RWPE2 (cell line): ENCODE data around the gene UEVLD.

Source experiments
- ATAC-seq: fragments of 200-7000 bp; cut with Tn5 transposase; 3 replicates; pipeline ENCODE4 v1.9.1; 2021; ENCODE audit warnings: low read depth
- DNase-seq: peaks from one replicate; pipeline ENCODE4 v3.0.0-alpha.2; 2020; ENCODE audit warnings: low spot score
- H3K27ac ChIP-seq: fragments of 450-650 bp; 2 replicates; pipeline ENCODE4 v1.5.1; 2017; ENCODE audit warnings: mild to moderate bottlenecking; ENCODE audit not compliant: poor library complexity, severe bottlenecking
- H3K27me3 ChIP-seq: fragments of 250-450 bp; sonication (Bioruptor Pico); 2 replicates; pipeline ENCODE4 v1.5.1; 2021; ENCODE audit warnings: mild to moderate bottlenecking, moderate library complexity; ENCODE audit not compliant: insufficient read depth, poor library complexity, severe bottlenecking
- H3K36me3 ChIP-seq: fragments of 250-450 bp; sonication (Bioruptor Pico); 2 replicates; pipeline ENCODE4 v1.5.1; 2020; ENCODE audit warnings: low read depth, mild to moderate bottlenecking, moderate library complexity
- H3K4me1 ChIP-seq: fragments of 250-450 bp; sonication (Bioruptor Pico); 2 replicates; pipeline ENCODE4 v1.5.1; 2021; ENCODE audit warnings: mild to moderate bottlenecking, moderate library complexity; ENCODE audit not compliant: insufficient read depth, poor library complexity, severe bottlenecking
- H3K4me3 ChIP-seq: fragments of 250-450 bp; sonication (Bioruptor Pico); 2 replicates; pipeline ENCODE4 v1.5.1; 2021; ENCODE audit warnings: mild to moderate bottlenecking, moderate library complexity; ENCODE audit not compliant: severe bottlenecking
- H3K9me3 ChIP-seq: fragments of 250-450 bp; sonication (Bioruptor Pico); 2 replicates; pipeline ENCODE4 v1.5.1; 2021; ENCODE audit warnings: mild to moderate bottlenecking, moderate library complexity; ENCODE audit not compliant: severe bottlenecking
- TF ChIP-seq, protein P1 (sequence below): fragments of 450-650 bp; IDR thresholded peaks from one replicate; pipeline ENCODE4 v1.5.1; 2017; ENCODE audit warnings: mild to moderate bottlenecking, moderate library complexity; ENCODE audit not compliant: poor library complexity, severe bottlenecking

The UEVLD gene

GRCh38 chr11:18540207-18541009, 48.1 kb downstream of the UEVLD start:
- Histone ChIP-seq H3K36me3 (peaks cover 50% of the 10 kb centered on the region), H3K9me3 (no peaks in the 10 kb centered on the region), H3K27me3 (no peaks in the 10 kb centered on the region), H3K4me1 (no peaks in the 10 kb centered on the region), H3K4me3 (no peak overlapping the region), H3K27ac (no peak overlapping the region)
- TF ChIP-seq, protein P1, sequence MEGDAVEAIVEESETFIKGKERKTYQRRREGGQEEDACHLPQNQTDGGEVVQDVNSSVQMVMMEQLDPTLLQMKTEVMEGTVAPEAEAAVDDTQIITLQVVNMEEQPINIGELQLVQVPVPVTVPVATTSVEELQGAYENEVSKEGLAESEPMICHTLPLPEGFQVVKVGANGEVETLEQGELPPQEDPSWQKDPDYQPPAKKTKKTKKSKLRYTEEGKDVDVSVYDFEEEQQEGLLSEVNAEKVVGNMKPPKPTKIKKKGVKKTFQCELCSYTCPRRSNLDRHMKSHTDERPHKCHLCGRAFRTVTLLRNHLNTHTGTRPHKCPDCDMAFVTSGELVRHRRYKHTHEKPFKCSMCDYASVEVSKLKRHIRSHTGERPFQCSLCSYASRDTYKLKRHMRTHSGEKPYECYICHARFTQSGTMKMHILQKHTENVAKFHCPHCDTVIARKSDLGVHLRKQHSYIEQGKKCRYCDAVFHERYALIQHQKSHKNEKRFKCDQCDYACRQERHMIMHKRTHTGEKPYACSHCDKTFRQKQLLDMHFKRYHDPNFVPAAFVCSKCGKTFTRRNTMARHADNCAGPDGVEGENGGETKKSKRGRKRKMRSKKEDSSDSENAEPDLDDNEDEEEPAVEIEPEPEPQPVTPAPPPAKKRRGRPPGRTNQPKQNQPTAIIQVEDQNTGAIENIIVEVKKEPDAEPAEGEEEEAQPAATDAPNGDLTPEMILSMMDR: peak; percentile 71
- DNase-seq (no peak), ATAC-seq (peak; percentile 62; the same call in 2 of the 3 replicates)

DNA sequence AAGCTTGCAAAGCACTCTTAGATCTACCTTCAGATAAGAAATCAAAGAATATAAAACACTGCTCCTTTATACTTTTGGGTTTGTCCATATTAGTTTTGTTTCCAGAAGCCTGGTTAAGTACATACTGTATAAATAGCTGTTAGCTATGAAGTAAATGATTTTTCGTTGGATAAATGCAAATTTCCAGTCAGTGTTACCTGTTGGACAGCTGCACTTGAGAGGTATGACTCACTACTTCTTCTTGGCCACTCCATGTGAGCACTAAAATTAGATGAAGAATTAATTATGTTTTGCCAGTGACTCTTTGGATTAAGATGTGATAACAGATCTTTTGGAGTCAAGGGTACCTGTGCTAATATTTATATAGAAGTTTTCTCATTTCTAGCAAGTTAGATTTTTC, 52.3 kb downstream of the UEVLD start:
- TF ChIP-seq, protein P1: no peak
- peaks cover 59% of the 10 kb centered on the region for H3K36me3 ChIP-seq
- DNase-seq (no peak), ATAC-seq (no peak)
- H3K4me3 ChIP-seq: no peak overlapping the region
- H3K27ac ChIP-seq: no peak overlapping the region
- H3K27me3 ChIP-seq: no peaks in the 10 kb centered on the region
- peaks cover 4% of the 10 kb centered on the region for H3K4me1 ChIP-seq
- no peaks in the 10 kb centered on the region for H3K9me3 ChIP-seq

- DNase-seq (no peak), ATAC-seq (no peak)
- H3K36me3 ChIP-seq: peaks cover 64% of the 10 kb centered on the region
- no peak overlapping the region for H3K27ac ChIP-seq
- H3K27me3 ChIP-seq: no peaks in the 10 kb centered on the region
- H3K9me3 ChIP-seq: no peaks in the 10 kb centered on the region
- TF ChIP-seq, protein P1: no peak
- peaks cover 13% of the 10 kb centered on the region for H3K4me1 ChIP-seq
- H3K4me3 ChIP-seq: no peak overlapping the region
Observed at GRCh38 chr11:18534245-18534644, 54.3 kb downstream of the UEVLD start.

DNA sequence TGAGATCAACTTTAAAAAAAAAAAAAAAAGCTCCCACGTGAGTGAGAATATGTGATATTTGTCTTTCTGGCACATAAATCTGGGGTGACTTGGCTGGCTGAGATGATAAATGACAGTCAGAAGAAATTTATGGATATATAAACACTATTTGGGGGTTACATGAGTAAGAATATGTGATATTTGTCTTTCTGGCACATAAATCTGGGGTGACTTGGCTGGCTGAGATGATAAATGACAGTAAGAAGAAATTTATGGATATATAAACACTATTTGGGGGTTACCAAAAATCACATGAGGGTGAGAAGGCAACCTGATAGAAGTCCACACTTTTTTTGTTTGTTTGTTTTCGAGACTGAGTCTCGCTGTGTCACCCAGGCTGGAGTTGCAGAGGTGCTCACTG, 55.2 kb downstream of the UEVLD start:
- ATAC-seq (no peak), DNase-seq (no peak)
- H3K4me3 ChIP-seq: no peak overlapping the region
- H3K27ac ChIP-seq: no peak overlapping the region
- peaks cover 13% of the 10 kb centered on the region for H3K4me1 ChIP-seq
- peaks cover 70% of the 10 kb centered on the region for H3K36me3 ChIP-seq
- no peaks in the 10 kb centered on the region for H3K9me3 ChIP-seq
- H3K27me3 ChIP-seq: no peaks in the 10 kb centered on the region
- TF ChIP-seq, protein P1: no peak

DNA sequence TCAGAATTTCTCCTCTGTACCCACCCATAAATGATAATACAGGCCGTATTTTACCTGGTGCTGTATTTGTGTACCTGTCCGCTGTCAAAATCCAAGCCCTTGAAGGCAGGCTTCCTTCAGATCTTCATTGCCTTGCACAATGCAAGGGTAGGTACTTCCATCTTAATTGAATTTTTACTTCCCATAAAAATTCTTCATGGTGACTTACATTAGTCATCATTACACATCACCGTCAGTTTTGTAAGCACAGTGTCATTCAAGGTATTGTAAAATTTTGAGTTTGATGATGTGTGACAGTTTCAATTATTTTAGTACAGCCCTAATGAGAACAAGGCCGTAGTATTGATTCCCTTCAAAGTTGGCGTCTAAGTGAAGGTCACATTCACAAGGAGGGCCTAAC, 61.0 kb downstream of the UEVLD start:
- no peaks in the 10 kb centered on the region for H3K9me3 ChIP-seq
- no peaks in the 10 kb centered on the region for H3K27me3 ChIP-seq
- H3K4me1 ChIP-seq: peaks cover 18% of the 10 kb centered on the region
- peak overlapping the region; percentile 72 for H3K4me3 ChIP-seq
- TF ChIP-seq, protein P1: no peak
- H3K36me3 ChIP-seq: peaks cover 45% of the 10 kb centered on the region
- H3K27ac ChIP-seq: peak overlapping the region; percentile 80
- ATAC-seq (peak; percentile 19; the same call in 1 of the 3 replicates), DNase-seq (no peak)
